Measurements from ENCODE around the gene ADAM20. TPM values are rescaled to one million over a fixed set of nuclear protein-coding genes. Genes with fewer than 3 reads are reported as not detected.

ADAM20 gene
- total RNA-seq, 1 experiment from 2014 or later: 0.31 TPM

DNA sequence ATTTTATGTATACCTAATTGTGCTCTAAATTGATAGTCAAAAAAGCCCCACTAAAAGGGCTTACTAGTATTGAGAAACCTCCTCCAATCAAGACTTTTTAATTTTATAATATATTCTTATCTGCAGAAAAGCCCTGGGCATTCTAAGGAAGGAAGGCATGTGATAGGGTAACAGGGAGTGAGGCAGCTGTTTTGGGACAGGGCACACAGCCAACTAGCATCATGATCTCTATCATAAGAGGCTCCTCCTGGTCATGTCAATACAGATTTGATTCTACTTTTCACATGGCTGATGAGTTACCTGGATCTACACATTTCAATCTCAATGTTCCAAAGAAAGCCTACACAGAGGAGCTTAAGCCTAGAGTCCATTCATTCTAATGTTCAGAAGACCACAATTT, 9.1 kb downstream of the ADAM20 start:
- Histone ChIP-seq H3K27ac (ENCODE audit: low read length) (no peak overlapping the region), H3K4me1 (ENCODE audit: control insufficient read depth, insufficient read depth, low read length) (no peaks in the 10 kb centered on the region), H3K4me3 (ENCODE audit: low read depth in 2 of 2, low read length in 2 of 2) (no peak overlapping the region), H3K27me3 (ENCODE audit: control insufficient read depth, insufficient read depth, low read length) (no peaks in the 10 kb centered on the region), H3K9me3 (ENCODE audit: control insufficient read depth, insufficient read depth, low read depth, low read length) (no peaks in the 10 kb centered on the region), H3K36me3 (ENCODE audit: control insufficient read depth, insufficient read depth, low read length) (no peaks in the 10 kb centered on the region)
- no TSS peak for BruUV-seq (replicated peaks)
- ChIA-PET CTCF (interaction anchor here (0.6 kb wide), 1 partner anchor 165 kb away, joined by 3 read pairs; no protein-coding TSS in a partner anchor), POLR2A (no interaction called here)
- TF ChIP-seq, protein P1, sequence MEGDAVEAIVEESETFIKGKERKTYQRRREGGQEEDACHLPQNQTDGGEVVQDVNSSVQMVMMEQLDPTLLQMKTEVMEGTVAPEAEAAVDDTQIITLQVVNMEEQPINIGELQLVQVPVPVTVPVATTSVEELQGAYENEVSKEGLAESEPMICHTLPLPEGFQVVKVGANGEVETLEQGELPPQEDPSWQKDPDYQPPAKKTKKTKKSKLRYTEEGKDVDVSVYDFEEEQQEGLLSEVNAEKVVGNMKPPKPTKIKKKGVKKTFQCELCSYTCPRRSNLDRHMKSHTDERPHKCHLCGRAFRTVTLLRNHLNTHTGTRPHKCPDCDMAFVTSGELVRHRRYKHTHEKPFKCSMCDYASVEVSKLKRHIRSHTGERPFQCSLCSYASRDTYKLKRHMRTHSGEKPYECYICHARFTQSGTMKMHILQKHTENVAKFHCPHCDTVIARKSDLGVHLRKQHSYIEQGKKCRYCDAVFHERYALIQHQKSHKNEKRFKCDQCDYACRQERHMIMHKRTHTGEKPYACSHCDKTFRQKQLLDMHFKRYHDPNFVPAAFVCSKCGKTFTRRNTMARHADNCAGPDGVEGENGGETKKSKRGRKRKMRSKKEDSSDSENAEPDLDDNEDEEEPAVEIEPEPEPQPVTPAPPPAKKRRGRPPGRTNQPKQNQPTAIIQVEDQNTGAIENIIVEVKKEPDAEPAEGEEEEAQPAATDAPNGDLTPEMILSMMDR (IDR thresholded peaks at IDR 0.05): no peak
- TF ChIP-seq SIN3A (IDR thresholded peaks at IDR 0.05; ENCODE audit: borderline replicate concordance, insufficient read depth, low read depth, low read length) (no peak), POLR2AphosphoS5 (IDR thresholded peaks at IDR 0.05; ENCODE audit: low read depth, low read length) (no peak), TCF7L2 (IDR thresholded peaks at IDR 0.05; ENCODE audit: low read depth, low read length) (no peak)
- TF ChIP-seq, protein P2, sequence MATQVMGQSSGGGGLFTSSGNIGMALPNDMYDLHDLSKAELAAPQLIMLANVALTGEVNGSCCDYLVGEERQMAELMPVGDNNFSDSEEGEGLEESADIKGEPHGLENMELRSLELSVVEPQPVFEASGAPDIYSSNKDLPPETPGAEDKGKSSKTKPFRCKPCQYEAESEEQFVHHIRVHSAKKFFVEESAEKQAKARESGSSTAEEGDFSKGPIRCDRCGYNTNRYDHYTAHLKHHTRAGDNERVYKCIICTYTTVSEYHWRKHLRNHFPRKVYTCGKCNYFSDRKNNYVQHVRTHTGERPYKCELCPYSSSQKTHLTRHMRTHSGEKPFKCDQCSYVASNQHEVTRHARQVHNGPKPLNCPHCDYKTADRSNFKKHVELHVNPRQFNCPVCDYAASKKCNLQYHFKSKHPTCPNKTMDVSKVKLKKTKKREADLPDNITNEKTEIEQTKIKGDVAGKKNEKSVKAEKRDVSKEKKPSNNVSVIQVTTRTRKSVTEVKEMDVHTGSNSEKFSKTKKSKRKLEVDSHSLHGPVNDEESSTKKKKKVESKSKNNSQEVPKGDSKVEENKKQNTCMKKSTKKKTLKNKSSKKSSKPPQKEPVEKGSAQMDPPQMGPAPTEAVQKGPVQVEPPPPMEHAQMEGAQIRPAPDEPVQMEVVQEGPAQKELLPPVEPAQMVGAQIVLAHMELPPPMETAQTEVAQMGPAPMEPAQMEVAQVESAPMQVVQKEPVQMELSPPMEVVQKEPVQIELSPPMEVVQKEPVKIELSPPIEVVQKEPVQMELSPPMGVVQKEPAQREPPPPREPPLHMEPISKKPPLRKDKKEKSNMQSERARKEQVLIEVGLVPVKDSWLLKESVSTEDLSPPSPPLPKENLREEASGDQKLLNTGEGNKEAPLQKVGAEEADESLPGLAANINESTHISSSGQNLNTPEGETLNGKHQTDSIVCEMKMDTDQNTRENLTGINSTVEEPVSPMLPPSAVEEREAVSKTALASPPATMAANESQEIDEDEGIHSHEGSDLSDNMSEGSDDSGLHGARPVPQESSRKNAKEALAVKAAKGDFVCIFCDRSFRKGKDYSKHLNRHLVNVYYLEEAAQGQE (IDR thresholded peaks at IDR 0.05; ENCODE audit: insufficient read depth in 1 of 2, low read depth in 2 of 2, low read length in 1 of 2): no peak
- no peak for ATAC-seq
- no peak for DNase-seq (ENCODE audit: low read depth, low spot score)
- in situ Hi-C loops (cut with HindIII; ENCODE audit: low pct_unique_long_range_greater_than_20kb, low sequenced_read_pairs) (no loop called here), intact Hi-C loops (cut with micrococcal nuclease; ENCODE audit: unreplicated experiment) (no loop called here)

DNA sequence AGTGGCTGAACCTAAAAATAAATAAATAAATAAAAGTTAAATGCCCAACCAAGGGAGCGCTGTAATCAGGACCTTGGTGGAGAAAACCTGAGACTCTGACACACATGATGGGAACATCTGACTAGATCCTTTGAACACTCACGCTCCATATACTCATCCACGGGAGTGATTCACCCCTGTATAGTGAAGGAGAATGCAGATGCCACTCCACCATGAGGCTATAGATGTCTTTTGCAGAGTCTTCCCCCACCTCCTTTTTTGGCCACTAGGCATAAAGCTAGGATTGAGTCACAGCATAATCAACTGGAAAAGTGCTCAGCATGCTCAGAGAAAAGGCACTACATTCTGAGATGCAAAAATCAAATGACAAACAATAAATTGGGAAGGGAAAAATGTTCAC, 19.0 kb downstream of the ADAM20 start:
- H3K4me3 ChIP-seq (ENCODE audit: low read depth in 2 of 2, low read length in 2 of 2): no peak overlapping the region
- intact Hi-C loops (cut with micrococcal nuclease; ENCODE audit: unreplicated experiment): no loop called here
- ChIA-PET CTCF (no interaction called here), POLR2A (interaction anchor here (0.5 kb wide), 1 partner anchor 258 kb away, joined by 3 read pairs; no protein-coding TSS in a partner anchor)
- H3K4me1 ChIP-seq (ENCODE audit: control insufficient read depth, insufficient read depth, low read length): no peaks in the 10 kb centered on the region
- in situ Hi-C loops (cut with HindIII; ENCODE audit: low pct_unique_long_range_greater_than_20kb, low sequenced_read_pairs): no loop called here
- no TSS peak for BruUV-seq (replicated peaks)
- H3K27ac ChIP-seq (ENCODE audit: low read length): no peak overlapping the region
- H3K27me3 ChIP-seq (ENCODE audit: control insufficient read depth, insufficient read depth, low read length): no peaks in the 10 kb centered on the region
- ATAC-seq (no peak), DNase-seq (ENCODE audit: low read depth, low spot score) (no peak)
- TF ChIP-seq, protein P1 (IDR thresholded peaks at IDR 0.05): no peak
- TF ChIP-seq TCF7L2 (IDR thresholded peaks at IDR 0.05; ENCODE audit: low read depth, low read length) (no peak), SIN3A (IDR thresholded peaks at IDR 0.05; ENCODE audit: borderline replicate concordance, insufficient read depth, low read depth, low read length) (no peak), POLR2AphosphoS5 (IDR thresholded peaks at IDR 0.05; ENCODE audit: low read depth, low read length) (no peak)
- TF ChIP-seq, protein P2 (IDR thresholded peaks at IDR 0.05; ENCODE audit: insufficient read depth in 1 of 2, low read depth in 2 of 2, low read length in 1 of 2): no peak
- H3K36me3 ChIP-seq (ENCODE audit: control insufficient read depth, insufficient read depth, low read length): no peaks in the 10 kb centered on the region
- no peaks in the 10 kb centered on the region for H3K9me3 ChIP-seq (ENCODE audit: control insufficient read depth, insufficient read depth, low read depth, low read length)

Measured in Panc1 (cell line).